Lung (tissue), 12 donors: ENCODE results near the gene SUPT16H. TPM values are rescaled to one million over a fixed set of nuclear protein-coding genes. Genes with fewer than 3 reads are reported as not detected.

ENCODE experiments used
- ATAC-seq: fragments of 200-7000 bp; cut with Tn5 transposase; one replicate; pipeline ENCODE4 v1.9.1; 2020; ENCODE audit warnings: moderate number of reproducible peaks; ENCODE audit not compliant: insufficient read depth, low FRiP score
- DNase-seq, 3 donors: peaks; one replicate each; pipeline ENCODE4 v3.0.0-alpha.2; 2013 to 2017
- H3K27ac ChIP-seq, 2 donors: one replicate each; pipeline ENCODE4 v1.5.1; 2013; ENCODE audit warnings: mild to moderate bottlenecking in 2 of 2, moderate library complexity in 2 of 2, control low read depth in 1 of 2, inconsistent platforms in 1 of 2, low read depth in 1 of 2, low read length in 1 of 2
- H3K27me3 ChIP-seq, 3 donors: one replicate each; pipeline ENCODE4 v1.5.1; 2013; ENCODE audit warnings: low read length in 2 of 3; ENCODE audit not compliant: control insufficient read depth in 3 of 3, insufficient read depth in 3 of 3
- H3K36me3 ChIP-seq, 4 donors: one replicate each; pipeline ENCODE4 v1.5.1; 2013; ENCODE audit warnings: low read length in 4 of 4, mild to moderate bottlenecking in 1 of 4, moderate library complexity in 1 of 4; ENCODE audit not compliant: control insufficient read depth in 4 of 4, insufficient read depth in 4 of 4
- H3K4me1 ChIP-seq, 5 donors: one replicate each; pipeline ENCODE4 v1.5.1; 2013; ENCODE audit warnings: low read length in 5 of 5, mild to moderate bottlenecking in 2 of 5, moderate library complexity in 1 of 5; ENCODE audit not compliant: control insufficient read depth in 5 of 5, insufficient read depth in 5 of 5
- H3K4me3 ChIP-seq: one replicate; pipeline ENCODE4 v1.5.1; 2013; ENCODE audit warnings: mild to moderate bottlenecking, control low read depth, moderate library complexity
- H3K9ac ChIP-seq, 2 donors: one replicate each; pipeline ENCODE4 v1.5.1; 2013; ENCODE audit warnings: low read length in 2 of 2, control low read depth in 1 of 2; ENCODE audit not compliant: insufficient read depth in 1 of 2
- H3K9me3 ChIP-seq, 4 donors: one replicate each; pipeline ENCODE4 v1.5.1; 2013; ENCODE audit warnings: low read length in 3 of 4, mild to moderate bottlenecking in 1 of 4, moderate library complexity in 1 of 4; ENCODE audit not compliant: control insufficient read depth in 4 of 4, insufficient read depth in 3 of 4
- WGBS, 2 donors: extraction: QIAGEN DNeasy Blood & Tissue Kit; methylation state at CpG; one replicate each; pipeline ENCODE4 v1.1.7; 2013; 5-methylcytosine and 5-hydroxymethylcytosine counted together
- polyA plus RNA-seq, 2 donors: library from polyadenylated mRNA; stranded (reverse); fragments of 200-250 nt; gene quantifications; one replicate each; pipeline ENCODE4 v1.2.1, GENCODE V29; 2013
- total RNA-seq, 2 donors: library from RNA; depleted of rRNA in 1 of 2; stranded (reverse); fragments of >200 nt in 1 of 2; gene quantifications; one replicate each; pipeline ENCODE4 v1.2.1, GENCODE V29; 2014 to 2021
- TF ChIP-seq, protein P1 (sequence below): IDR thresholded peaks from 2 replicates; pipeline ENCODE4 v1.5.1; 2012; ENCODE audit warnings: mild to moderate bottlenecking; ENCODE audit errors: control extremely low read depth, extremely low read depth
- donor health status: control.
- donor health status: control.
- donor health status: Bipolar disorder and iron deficiency.
- donor health status: healthy.
- donor health status: DM: yes; HTN: yes; CAD: no.

The SUPT16H gene
- total and polyA plus RNA-seq, 4 donors: 45.3 to 63.7 (median 47.2) TPM

DNA sequence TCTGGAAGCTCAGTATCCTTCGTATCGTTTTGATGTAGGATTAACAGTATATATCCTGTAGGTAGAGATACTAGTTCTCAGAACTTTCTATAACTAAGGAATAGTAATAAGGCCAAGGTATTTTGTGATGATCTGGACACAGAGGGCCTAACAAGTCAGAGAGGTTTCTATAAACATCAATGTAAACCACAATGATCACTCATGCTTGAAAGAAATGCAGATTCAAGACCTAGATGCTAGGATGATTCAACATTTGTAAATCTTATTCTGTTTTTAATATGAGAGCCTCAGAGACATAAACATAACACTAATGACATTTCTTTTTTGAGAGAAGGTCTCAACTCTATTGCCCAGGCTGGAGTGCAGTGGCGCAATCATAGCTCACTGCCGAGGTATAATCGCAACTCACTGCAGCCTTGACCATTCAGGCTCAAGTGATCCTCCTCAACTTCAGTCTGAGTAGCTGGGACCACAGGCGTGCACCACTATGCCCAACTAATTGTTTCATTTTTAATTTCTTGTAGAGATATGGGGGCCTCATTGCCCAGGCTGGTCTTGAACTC is 16.2 kb downstream of the SUPT16H start:
- Histone ChIP-seq H3K4me3 (no peak overlapping the region), H3K9me3 (no peaks in the 10 kb centered on the region), H3K27ac (no peak overlapping the region), H3K4me1 (peaks cover 0 to 15% (median 0%) of the 10 kb centered on the region in 5 donors), H3K27me3 (no peaks in the 10 kb centered on the region), H3K36me3 (peaks cover 31 to 84% (median 64%) of the 10 kb centered on the region in 4 donors), H3K9ac (no peak overlapping the region)
- no peak for DNase-seq
- TF ChIP-seq, protein P1, sequence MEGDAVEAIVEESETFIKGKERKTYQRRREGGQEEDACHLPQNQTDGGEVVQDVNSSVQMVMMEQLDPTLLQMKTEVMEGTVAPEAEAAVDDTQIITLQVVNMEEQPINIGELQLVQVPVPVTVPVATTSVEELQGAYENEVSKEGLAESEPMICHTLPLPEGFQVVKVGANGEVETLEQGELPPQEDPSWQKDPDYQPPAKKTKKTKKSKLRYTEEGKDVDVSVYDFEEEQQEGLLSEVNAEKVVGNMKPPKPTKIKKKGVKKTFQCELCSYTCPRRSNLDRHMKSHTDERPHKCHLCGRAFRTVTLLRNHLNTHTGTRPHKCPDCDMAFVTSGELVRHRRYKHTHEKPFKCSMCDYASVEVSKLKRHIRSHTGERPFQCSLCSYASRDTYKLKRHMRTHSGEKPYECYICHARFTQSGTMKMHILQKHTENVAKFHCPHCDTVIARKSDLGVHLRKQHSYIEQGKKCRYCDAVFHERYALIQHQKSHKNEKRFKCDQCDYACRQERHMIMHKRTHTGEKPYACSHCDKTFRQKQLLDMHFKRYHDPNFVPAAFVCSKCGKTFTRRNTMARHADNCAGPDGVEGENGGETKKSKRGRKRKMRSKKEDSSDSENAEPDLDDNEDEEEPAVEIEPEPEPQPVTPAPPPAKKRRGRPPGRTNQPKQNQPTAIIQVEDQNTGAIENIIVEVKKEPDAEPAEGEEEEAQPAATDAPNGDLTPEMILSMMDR: no peak
- no peak for ATAC-seq
- WGBS, 2 donors: 92 to 95% methylated on average over 6 of the region's 6 CpGs

DNA sequence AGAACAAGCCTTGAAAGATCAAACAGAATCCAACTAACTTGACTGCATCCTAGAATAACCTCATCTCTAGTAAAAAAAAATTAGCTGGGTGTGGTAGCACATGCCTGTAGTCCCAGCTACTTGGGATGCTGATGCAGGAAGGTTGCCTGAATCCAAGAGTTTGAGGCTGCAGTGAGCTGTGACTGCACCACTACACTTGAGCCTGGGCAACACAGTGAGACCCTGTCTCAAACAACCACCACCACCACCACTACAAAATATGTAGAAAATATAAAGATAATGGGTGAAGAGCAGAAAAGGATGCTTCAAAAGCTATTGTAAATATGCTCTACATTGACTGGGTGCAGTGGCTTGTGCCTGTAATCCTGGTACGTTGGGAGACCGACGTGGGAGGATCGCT is 27.3 kb downstream of the SUPT16H start:
- Histone ChIP-seq H3K36me3 (peaks cover 41 to 78% (median 65%) of the 10 kb centered on the region in 4 donors), H3K4me3 (no peak overlapping the region)
- no peak for ATAC-seq

DNA sequence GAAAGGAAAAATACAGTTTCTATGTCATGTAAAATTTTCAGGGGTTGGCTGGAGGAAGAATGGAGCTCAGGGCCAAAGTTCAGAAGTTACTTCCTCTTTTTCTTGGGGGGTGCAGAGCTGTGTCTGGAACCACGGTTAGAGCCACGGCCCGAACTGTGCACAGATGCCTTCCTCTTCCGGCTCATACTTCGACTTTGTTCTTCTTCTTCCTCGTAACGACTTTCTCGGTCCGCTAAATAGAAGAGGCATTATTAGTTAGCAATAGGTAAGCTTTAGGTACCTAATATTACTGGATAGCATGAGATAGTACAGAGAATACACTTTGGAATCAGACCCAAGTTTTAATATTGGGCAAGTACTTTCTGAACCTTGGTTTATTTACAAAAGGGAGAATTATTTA is 31.2 kb downstream of the SUPT16H start:
- H3K27me3 ChIP-seq: no peaks in the 10 kb centered on the region
- no peaks in the 10 kb centered on the region for H3K4me1 ChIP-seq
- no peak overlapping the region for H3K4me3 ChIP-seq
- no peak for ATAC-seq
- H3K9me3 ChIP-seq: no peaks in the 10 kb centered on the region
- 39 to 77% methylated on average over 9 of the region's 9 CpGs for WGBS, 2 donors
- H3K36me3 ChIP-seq: peaks cover 20 to 56% (median 40%) of the 10 kb centered on the region in 4 donors
- DNase-seq: no peak
- TF ChIP-seq, protein P1: no peak
- no peak overlapping the region for H3K9ac ChIP-seq
- H3K27ac ChIP-seq: no peak overlapping the region

More for the DNA sequence above, 27.3 kb downstream of the SUPT16H start:
- 97 to 99% methylated on average over 4 of the region's 4 CpGs for WGBS, 2 donors
- H3K27me3 ChIP-seq: no peaks in the 10 kb centered on the region
- H3K27ac ChIP-seq: no peak overlapping the region
- no peak overlapping the region for H3K9ac ChIP-seq
- no peak for DNase-seq
- H3K4me1 ChIP-seq: no peaks in the 10 kb centered on the region
- H3K9me3 ChIP-seq: no peaks in the 10 kb centered on the region
- TF ChIP-seq, protein P1: no peak

DNA sequence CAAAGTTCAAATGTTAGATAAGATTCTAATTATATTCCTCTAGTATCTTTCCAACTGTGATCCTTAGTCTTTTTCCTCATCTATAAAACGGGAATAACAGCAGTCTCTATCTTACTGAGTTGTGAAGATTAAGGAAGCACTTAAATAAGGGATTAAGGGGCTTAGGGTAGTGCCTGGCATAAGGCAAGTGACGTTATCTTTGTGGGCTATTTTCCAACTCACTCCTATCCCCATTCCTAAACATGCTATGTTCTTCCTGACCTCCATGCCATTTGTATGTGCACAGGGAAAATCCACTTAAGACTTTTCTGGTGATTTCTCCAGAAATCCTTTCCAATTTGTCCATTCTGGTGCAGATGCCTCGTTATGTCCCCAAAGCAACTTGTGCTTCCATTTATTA is 33.3 kb downstream of the SUPT16H start:
- Histone ChIP-seq H3K9me3 (no peaks in the 10 kb centered on the region), H3K27me3 (no peaks in the 10 kb centered on the region), H3K36me3 (peaks cover 13 to 39% (median 25%) of the 10 kb centered on the region in 4 donors), H3K4me3 (no peak overlapping the region), H3K9ac (no peak overlapping the region), H3K4me1 (no peaks in the 10 kb centered on the region), H3K27ac (no peak overlapping the region)
- TF ChIP-seq, protein P1: no peak
- DNase-seq: no peak
- ATAC-seq: no peak
- 58 to 86% methylated on average over 3 of the region's 3 CpGs for WGBS, 2 donors
